ENCODE measurements around the gene LRRC55.

DNA sequence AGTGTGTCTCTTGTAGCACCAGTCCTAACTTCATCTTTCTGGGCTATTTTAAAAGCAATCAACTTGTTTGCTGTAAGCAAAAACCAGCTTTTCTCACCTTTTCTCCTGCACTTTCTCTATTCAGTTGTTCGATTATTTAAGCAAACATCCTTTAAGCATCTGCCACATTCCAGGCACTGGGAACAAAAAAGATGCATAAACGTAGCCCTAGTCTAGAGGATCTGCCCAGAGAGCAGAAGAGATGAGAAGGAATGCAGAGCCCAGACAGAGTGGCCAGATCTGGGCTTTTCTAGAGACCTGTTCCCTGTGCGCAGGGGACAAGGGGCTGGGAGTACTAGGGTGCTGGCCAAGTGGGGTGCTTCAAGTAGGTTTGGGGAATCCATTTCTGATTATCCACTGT is 46.8 kb downstream of the LRRC55 start:
- TF ChIP-seq EP300 (IDR thresholded peaks at IDR 0.05) (no peak), POLR2A (IDR thresholded peaks at IDR 0.05) (no peak), CTCF (IDR thresholded peaks at IDR 0.05) (no peak), POLR2AphosphoS5 (IDR thresholded peaks at IDR 0.05) (no peak)

Measured in upper lobe of left lung (tissue), 4 donors.